HCT116 (cell line): ENCODE data around the gene EML1. TPM values are rescaled to one million over a fixed set of nuclear protein-coding genes. Genes with fewer than 3 reads are reported as not detected.

Source experiments
- ATAC-seq: fragments of 200-7000 bp; cut with Tn5 transposase; 2 replicates; pipeline ENCODE4 v1.9.1; 2020; ENCODE audit warnings: mild to moderate bottlenecking, moderate library complexity
- BruUV-seq: library from RNA; stranded (reverse); fragments of 400-500 nt; replicated peaks from 2 replicates; lab custom pipeline; 2021; lab: Mats Ljungman, UMichigan
- CTCF ChIA-PET: fragments of 300-600 bp; sonication (Branson Sonifier 250); formaldehyde crosslinking; loops from one replicate; lab custom pipeline; 2021; ENCODE audit warnings: antibody characterized with exemption; lab: Charles Lee
- POLR2A ChIA-PET: fragments of 300-600, 350-600 bp; sonication (Branson Sonifier 250); formaldehyde crosslinking; loops from one replicate; lab custom pipeline; 2021; ENCODE audit warnings: antibody characterized with exemption; lab: Charles Lee
- RAD21 ChIA-PET, 2 experiments: fragments of 300-600 bp; sonication (Branson Sonifier 250); formaldehyde crosslinking; loops; one replicate each; lab custom pipeline; 2023; ENCODE audit warnings: low total read pairs in 2 of 2; ENCODE audit not compliant: uncharacterized antibody in 2 of 2, unreplicated experiment in 2 of 2, low non-redundant PET in 1 of 2; lab: Charles Lee
- DNase-seq: peaks from one replicate; pipeline ENCODE4 v3.0.0-alpha.2; 2010; ENCODE audit warnings: low read depth, low spot score
- H2AFZ ChIP-seq: fragments of 200-600 bp; shearing (Covaris generic), sonication (generic); 2 replicates; pipeline ENCODE4 v1.6.1; 2017; ENCODE audit warnings: low read depth, mixed run types, mixed read lengths, antibody characterized with exemption, low read length; ENCODE audit not compliant: poor library complexity, severe bottlenecking
- H3K27ac ChIP-seq: 2 replicates; pipeline ENCODE4 v1.5.1; 2012; ENCODE audit warnings: low read depth, low read length
- H3K27me3 ChIP-seq: fragments of 200-600 bp; sonication (generic); 2 replicates; pipeline ENCODE4 v1.6.1; 2016; ENCODE audit warnings: mixed run types, low read length, mixed read lengths; ENCODE audit not compliant: insufficient read depth
- H3K36me3 ChIP-seq, 2 experiments: fragments of 200-500 bp in 1 of 2; fragments of 200-600 bp in 1 of 2; sonication (Bioruptor generic) in 1 of 2; sonication (generic) in 1 of 2; 2 replicates each; pipeline versions ENCODE4 v1.5.1 to v1.6.1; 2014 to 2016; ENCODE audit warnings: low read length in 2 of 2, inconsistent platforms in 1 of 2, mixed read lengths in 1 of 2, mixed run types in 1 of 2; ENCODE audit not compliant: insufficient read depth in 2 of 2, control insufficient read depth in 1 of 2
- H3K4me1 ChIP-seq, 2 experiments: fragments of 200-600 bp in 1 of 2; sonication (generic) in 1 of 2; 2 replicates each; pipeline versions ENCODE4 v1.5.1 to v1.6.1; 2012 to 2017; ENCODE audit warnings: low read length in 2 of 2, inconsistent platforms in 1 of 2, mild to moderate bottlenecking in 1 of 2, mixed read lengths in 1 of 2, mixed run types in 1 of 2, moderate library complexity in 1 of 2; ENCODE audit not compliant: insufficient read depth in 2 of 2, control insufficient read depth in 1 of 2
- H3K4me2 ChIP-seq: fragments of 200-600 bp; sonication (generic); 2 replicates; pipeline ENCODE4 v1.6.1; 2017; ENCODE audit warnings: mixed run types, low read length, mixed read lengths
- H3K4me3 ChIP-seq, 2 experiments: fragments of 200-600 bp in 1 of 2; sonication (generic) in 1 of 2; replicated peaks in 1 of 2; 2 replicates each; pipeline ENCODE4 v1.5.1; 2011 to 2016; ENCODE audit warnings: low read length in 2 of 2, control low read depth in 1 of 2, low read depth in 1 of 2, mild to moderate bottlenecking in 1 of 2, mixed read lengths in 1 of 2, mixed run types in 1 of 2
- H3K79me2 ChIP-seq: fragments of 200-600 bp; sonication (generic); 2 replicates; pipeline ENCODE4 v1.6.1; 2017; ENCODE audit warnings: mild to moderate bottlenecking, mixed run types, low read length, moderate library complexity, mixed read lengths; ENCODE audit not compliant: insufficient read depth
- H3K9ac ChIP-seq: fragments of 200-600 bp; sonication (generic); 2 replicates; pipeline ENCODE4 v1.6.1; 2016; ENCODE audit warnings: low read length, mixed read lengths
- H3K9me2 ChIP-seq: fragments of 200-600 bp; sonication (generic), shearing (Covaris generic); 2 replicates; pipeline ENCODE4 v1.6.1; 2017; ENCODE audit warnings: mixed run types, mild to moderate bottlenecking, moderate library complexity; ENCODE audit not compliant: insufficient read depth
- H3K9me3 ChIP-seq, 2 experiments: fragments of 200-500 bp in 1 of 2; fragments of 200-600 bp in 1 of 2; sonication (Bioruptor generic) in 1 of 2; sonication (generic) in 1 of 2; 2 replicates each; pipeline ENCODE4 v1.6.1; 2014 to 2017; ENCODE audit warnings: low read length in 2 of 2, mixed read lengths in 2 of 2, inconsistent platforms in 1 of 2, low read depth in 1 of 2, mild to moderate bottlenecking in 1 of 2, mixed run types in 1 of 2, moderate library complexity in 1 of 2; ENCODE audit not compliant: control insufficient read depth in 1 of 2, insufficient read depth in 1 of 2
- H4K20me1 ChIP-seq: fragments of 200-600 bp; sonication (generic), shearing (Covaris generic); 2 replicates; pipeline ENCODE4 v1.6.1; 2017; ENCODE audit warnings: mixed run types, mild to moderate bottlenecking, moderate library complexity; ENCODE audit not compliant: insufficient read depth
- CBX3 ChIP-seq: IDR thresholded peaks from 2 replicates; pipeline ENCODE4 v1.6.1; 2012; ENCODE audit warnings: low read depth
- CEBPB ChIP-seq: IDR thresholded peaks from 2 replicates; pipeline ENCODE4 v1.6.1; 2012; ENCODE audit warnings: low read depth
- EGR1 ChIP-seq: IDR thresholded peaks from 2 replicates; pipeline ENCODE4 v1.6.1; 2012; ENCODE audit warnings: low read depth
- EZH2 ChIP-seq: fragments of 200-600 bp; sonication (generic); IDR thresholded peaks from 2 replicates; pipeline ENCODE4 v1.6.1; 2017; ENCODE audit warnings: antibody characterized with exemption, mixed run types
- FOSL1 ChIP-seq: IDR thresholded peaks from 2 replicates; pipeline ENCODE4 v1.6.1; 2012; ENCODE audit warnings: low read depth
- JUND ChIP-seq: IDR thresholded peaks from 2 replicates; pipeline ENCODE4 v1.6.1; 2012
- POLR2A ChIP-seq: IDR thresholded peaks from 2 replicates; pipeline ENCODE4 v1.7.0; 2011; ENCODE audit warnings: borderline replicate concordance; ENCODE audit not compliant: insufficient read depth, insufficient read length; ENCODE audit errors: extremely low read depth
- POLR2AphosphoS5 ChIP-seq: IDR thresholded peaks from 2 replicates; pipeline ENCODE4 v1.6.1; 2011; ENCODE audit warnings: mild to moderate bottlenecking, low read depth, low read length, moderate library complexity
- REST ChIP-seq: IDR thresholded peaks from 2 replicates; pipeline ENCODE4 v1.6.1; 2012; ENCODE audit warnings: low read depth
- SIN3A ChIP-seq: IDR thresholded peaks from 2 replicates; pipeline ENCODE4 v1.6.1; 2012; ENCODE audit warnings: low read depth
- SP1 ChIP-seq: IDR thresholded peaks from 2 replicates; pipeline ENCODE4 v1.6.1; 2012; ENCODE audit warnings: low read depth
- YY1 ChIP-seq: IDR thresholded peaks from 2 replicates; pipeline ENCODE4 v1.6.1; 2011; ENCODE audit warnings: low read length, low read depth, moderate library complexity, mild to moderate bottlenecking; ENCODE audit not compliant: insufficient replicate concordance; ENCODE audit errors: extremely low read depth
- ZBTB33 ChIP-seq: IDR thresholded peaks from 2 replicates; pipeline ENCODE4 v1.6.1; 2011; ENCODE audit warnings: mild to moderate bottlenecking, low read length, moderate library complexity; ENCODE audit not compliant: insufficient replicate concordance; ENCODE audit errors: extremely low read depth
- ZFX ChIP-seq: fragments of 450-650 bp; IDR thresholded peaks from 2 replicates; pipeline ENCODE4 v1.6.1; 2017
- ZNF274 ChIP-seq: fragments of 200-500 bp; sonication (Bioruptor generic); IDR thresholded peaks from 2 replicates; pipeline ENCODE4 v1.6.1; 2014; ENCODE audit warnings: mild to moderate bottlenecking, low read depth, low read length, inconsistent platforms
- intact Hi-C: fragments of 100-400 bp; cut with micrococcal nuclease; formaldehyde crosslinking; loops from 2 replicates; pipeline ENCODE4 v1.10.0; 2022
- total RNA-seq: library from RNA; stranded (reverse); gene quantifications from one replicate; pipeline ENCODE4 v1.2.1, GENCODE V29; 2021; ENCODE audit not compliant: unreplicated experiment

EML1 gene
- total RNA-seq, 1 experiment from 2014 or later: 7.4 TPM

- peaks cover 0 to 10% of the 10 kb centered on the region in 2 experiments; a peak in 2 of 4 replicates for H3K4me1 ChIP-seq
- RAD21 ChIA-PET: no interaction called here
- CTCF ChIA-PET: no interaction called here
- H3K9me3 ChIP-seq: no peaks in the 10 kb centered on the region; a peak in 1 of 4 replicates
- H3K4me2 ChIP-seq: no peak overlapping the region
- peak; percentile 53; the same call in 1 of the 2 replicates for ATAC-seq
- no peaks in the 10 kb centered on the region for H3K79me2 ChIP-seq
- no peaks in the 10 kb centered on the region for H3K9me2 ChIP-seq
- no peak overlapping the region for H3K27ac ChIP-seq
- POLR2A ChIA-PET: no interaction called here
- BruUV-seq: no TSS peak
- no peaks in the 10 kb centered on the region for H3K27me3 ChIP-seq
- no peak for TF ChIP-seq JUND
- TF ChIP-seq ZFX: no peak
- no peak for TF ChIP-seq POLR2AphosphoS5
- TF ChIP-seq EZH2: no peak
- TF ChIP-seq CEBPB: no peak
- TF ChIP-seq POLR2A: no peak
- no peak for TF ChIP-seq REST
- TF ChIP-seq FOSL1: no peak
- no peak for TF ChIP-seq EGR1
- no peak for TF ChIP-seq ZNF274
- TF ChIP-seq SIN3A: no peak
- no peak for TF ChIP-seq ZBTB33
- no peak for TF ChIP-seq SP1
- no peak for TF ChIP-seq CBX3
- TF ChIP-seq YY1: no peak
- H3K9ac ChIP-seq: no peak overlapping the region; the same call in 1 of the 2 replicates
- H3K36me3 ChIP-seq: no peaks in the 10 kb centered on the region
- H2AFZ ChIP-seq: no peak overlapping the region
- H4K20me1 ChIP-seq: no peaks in the 10 kb centered on the region
- DNase-seq: no peak
- H3K4me3 ChIP-seq: no peak overlapping the region
- intact Hi-C loops: no loop called here
Measured at GRCh38 chr14:99779751-99780150, 13.5 kb upstream of the EML1 start.
